HuH-7.5 (cell line): Measurements from ENCODE around the gene IDS.
"Not testable (repeated sequence)": the region's sequence is repeated elsewhere in the genome, so short reads cannot be mapped to it uniquely, and the experiment has no call there.

Experiments used
- DNase-seq: peaks from one replicate; pipeline ENCODE4 v3.0.0; 2011; ENCODE audit warnings: low spot score

IDS gene

DNA sequence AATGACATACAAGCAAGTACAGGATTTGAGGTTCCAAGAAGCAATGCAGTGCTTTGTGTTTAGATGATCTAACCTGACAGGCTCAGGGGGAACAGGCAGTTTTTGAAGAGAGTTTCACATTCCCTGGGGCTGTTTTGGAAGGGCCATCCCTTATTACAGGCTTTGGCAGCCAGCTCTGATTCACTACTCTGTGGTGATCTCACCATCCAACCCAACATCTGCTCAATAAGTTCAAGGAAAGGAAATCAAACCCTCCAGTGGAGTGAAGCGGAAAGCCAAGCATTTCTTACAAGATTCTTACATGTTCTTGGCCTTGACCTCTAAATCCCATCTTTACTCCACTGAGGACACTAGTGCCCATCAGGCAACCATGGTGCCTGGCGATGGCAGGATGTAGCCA is 7.5 kb downstream of the IDS start:
- DNase-seq, result no peak

DNA sequence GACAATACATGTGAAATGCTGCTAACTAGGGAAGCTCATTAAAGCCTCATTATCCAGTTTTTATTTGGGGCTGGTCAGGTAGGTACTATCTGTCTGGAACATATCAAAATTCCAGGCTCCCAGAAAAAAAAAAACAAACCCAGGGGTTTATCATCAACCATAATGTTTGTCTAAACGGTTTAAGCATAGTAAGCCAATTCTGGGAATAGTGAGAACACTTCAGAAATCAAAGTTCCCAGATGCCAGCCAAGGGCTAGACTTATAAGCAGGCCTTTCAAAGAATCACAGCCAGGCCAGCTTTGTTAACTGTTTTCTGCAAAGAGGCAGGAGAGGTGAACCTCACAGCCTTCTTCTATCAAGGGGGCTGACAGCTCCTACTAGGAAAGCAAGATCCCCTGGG is 8.1 kb downstream of the IDS start:
- no peak for DNase-seq

GRCh38 chrX:149495573-149496071 is 9.5 kb downstream of the IDS start:
- DNase-seq, result no peak

DNA sequence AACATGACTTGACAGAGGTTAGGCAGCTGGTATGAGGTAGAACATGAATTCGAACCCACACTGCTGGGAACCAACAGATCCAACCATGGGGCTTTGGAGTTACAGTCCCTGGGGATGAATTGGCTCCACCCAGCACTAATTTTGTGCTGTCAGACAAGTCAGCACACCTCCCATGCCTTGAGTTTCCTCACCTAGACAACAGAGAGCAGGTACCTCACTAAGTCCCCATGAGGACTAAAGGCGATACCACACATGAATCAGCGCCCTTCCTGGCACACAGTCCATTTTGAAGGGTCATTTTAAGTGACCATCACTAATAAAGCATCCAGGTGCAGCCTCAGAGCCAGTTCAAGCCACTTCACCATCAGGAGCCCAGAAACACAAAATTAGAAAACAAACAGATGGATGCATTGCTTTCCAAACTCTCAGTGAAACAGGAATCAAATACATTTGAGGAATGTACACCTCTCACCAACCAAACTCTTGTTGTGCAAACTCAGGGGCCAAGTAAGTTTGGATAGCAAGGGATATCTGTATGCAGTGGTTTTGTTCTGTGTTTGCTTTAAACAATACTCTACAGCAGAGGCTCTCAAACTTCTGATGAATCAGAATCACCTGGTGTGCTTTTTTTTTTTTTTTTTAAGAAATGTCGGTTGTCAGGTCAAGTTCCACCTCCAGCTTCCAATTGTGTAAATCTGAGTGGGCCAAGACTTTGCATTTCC is 10.1 kb downstream of the IDS start:
- no peak for DNase-seq

GRCh38 chrX:149493567-149494562 is 11.2 kb downstream of the IDS start:
- no peak for DNase-seq

- DNase-seq, result no peak
Observed at GRCh38 chrX:149491812-149492211, 13.3 kb downstream of the IDS start.

DNA sequence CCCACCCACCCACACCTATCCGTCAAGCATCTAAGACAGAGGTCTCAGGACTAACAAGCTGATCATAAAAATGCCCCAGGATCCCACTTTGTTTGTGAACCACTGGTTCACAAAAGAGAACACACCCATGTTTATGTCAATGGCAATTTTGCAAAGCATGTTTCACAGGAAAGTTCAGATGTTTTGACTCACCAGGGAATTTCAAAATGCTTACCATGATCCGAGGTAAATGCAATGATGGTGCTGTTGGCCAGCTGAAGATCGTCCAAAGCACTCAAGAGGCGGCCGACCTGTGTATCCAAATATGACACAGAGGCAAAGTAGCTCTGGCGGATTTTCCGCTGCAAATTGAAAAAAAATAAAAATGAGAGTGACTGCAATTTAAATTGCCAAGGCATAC is 15.0 kb downstream of the IDS start:
- DNase-seq, result no peak

DNA sequence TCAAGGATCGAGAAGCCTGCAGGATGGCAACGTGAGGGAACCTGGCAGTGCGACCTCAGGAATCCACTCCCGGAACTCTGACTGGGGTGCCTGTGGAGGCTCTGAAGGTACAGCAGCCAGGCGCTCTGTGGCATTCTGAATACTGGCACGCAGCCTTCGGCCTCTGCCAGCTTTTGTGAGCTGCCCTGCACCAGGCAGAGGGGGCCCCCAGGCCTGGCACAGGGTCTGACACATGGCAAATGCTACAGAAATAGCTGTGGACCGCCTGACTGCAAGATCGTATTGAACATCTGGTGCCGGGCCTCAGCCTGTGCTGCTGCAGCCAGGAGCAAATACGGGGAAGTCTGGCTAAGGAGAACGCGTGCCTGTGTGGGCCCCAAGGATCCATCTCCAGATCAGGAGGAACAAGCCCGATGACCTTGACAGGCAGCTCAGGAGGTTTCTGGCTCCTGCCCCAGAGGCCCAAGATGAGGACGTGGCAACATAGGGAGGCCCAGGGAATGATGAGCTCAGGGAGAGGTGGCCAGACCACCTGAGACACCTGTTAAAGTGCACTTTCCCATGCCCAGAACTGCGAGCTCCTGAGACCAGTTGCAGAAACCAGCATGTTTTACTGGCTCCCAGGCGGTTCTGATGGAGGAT is 16.6 kb downstream of the IDS start:
- DNase-seq, result not testable (repeated sequence)

GRCh38 chrX:149488008-149488407 is 17.1 kb downstream of the IDS start:
- not testable (repeated sequence) for DNase-seq

DNA sequence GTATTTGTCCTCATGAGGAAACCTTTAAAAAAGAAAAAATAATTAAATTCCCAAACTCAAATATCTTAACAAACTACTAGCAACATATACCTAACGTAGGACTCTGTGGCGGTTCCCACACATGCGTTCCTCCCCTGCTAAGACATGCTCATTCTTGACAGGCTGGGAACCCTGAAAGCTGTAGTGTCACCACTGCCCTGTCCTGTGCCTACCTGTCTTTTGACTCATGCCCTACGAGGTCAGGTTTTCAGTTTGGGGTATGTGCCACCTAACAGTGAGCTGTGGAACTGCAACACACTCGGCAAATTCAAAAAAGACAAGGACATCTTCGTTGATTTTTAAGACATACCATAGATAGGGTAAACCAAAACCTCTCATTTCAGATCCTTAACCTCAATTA is 17.8 kb downstream of the IDS start:
- no peak for DNase-seq

DNA sequence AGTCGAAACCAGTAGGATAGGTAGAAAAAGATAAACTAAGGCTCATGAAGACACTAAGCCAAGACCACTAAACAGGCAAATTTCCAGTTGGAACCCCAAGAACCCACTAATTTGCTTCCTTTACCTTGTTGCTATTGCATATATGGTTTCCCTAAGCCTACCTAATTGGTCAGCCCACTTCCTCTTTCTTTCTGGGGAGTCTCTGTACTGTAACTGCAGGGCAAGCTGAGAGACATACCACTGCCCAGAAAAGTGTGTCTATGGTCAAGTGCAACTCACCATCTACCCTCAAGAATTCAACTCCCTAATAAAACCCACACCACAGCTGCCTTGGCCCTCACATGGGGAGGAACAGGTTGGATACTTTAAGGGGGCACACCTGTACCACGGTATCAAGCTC is 28.6 kb downstream of the IDS start:
- DNase-seq, result no peak

DNA sequence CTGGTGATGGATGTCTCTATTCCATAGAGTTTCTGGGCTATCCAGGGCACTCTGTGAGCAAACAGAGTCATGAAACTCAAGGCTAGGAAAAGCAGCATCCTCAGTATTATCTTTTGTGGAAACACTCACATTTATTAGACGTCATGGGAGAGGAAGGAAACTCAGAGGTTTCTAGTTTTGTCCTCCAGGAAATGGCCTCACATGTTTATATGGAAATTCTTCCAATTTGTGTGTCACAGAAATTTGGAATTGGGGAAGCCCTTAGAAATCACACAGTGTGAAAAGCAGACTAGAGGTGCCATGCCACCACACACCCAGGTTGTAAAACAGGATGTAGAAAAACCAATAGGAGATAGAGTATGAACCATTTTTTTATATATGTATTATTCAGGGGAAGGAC is 31.1 kb downstream of the IDS start:
- no peak for DNase-seq

DNA sequence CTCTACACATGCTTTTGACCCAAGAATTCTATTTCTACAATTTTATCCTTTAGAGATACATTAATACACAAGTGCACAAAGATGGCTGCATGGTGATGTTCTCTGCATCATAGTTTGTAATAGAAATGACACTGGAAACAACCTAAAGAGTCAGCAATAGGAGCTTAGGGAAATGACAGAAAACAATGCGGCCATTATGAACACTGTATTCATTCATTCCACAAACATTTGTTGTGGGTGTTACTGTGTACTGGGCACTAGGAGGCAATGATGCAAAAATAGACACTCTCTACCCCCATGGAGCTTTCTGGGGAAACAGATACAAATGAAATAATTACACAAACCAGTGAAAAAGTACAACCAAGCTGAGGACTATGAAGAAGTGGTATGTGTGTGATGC is 32.0 kb downstream of the IDS start:
- no peak for DNase-seq

- no peak for DNase-seq
Observed at GRCh38 chrX:149472625-149473024, 32.5 kb downstream of the IDS start.

DNA sequence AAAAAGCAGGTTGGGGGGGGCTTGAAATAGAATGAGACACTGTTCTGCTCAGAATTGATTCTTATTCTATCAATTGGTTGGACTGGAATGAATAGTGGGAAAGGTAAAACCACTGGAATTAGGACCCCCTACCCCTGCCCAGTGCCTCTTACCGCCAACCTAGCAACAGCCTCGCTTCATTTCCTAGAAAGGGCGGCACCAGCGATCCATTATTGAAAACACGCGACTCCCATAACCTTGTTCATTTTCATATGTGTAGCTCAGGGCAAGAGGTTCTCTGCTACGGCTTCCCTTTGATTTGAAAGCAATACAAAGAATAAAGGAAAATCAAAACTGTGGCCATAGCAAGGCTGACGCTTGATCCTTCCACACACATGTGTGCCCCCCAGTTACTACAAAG is 33.7 kb downstream of the IDS start:
- no peak for DNase-seq

- DNase-seq, result peak; percentile 26
Observed at GRCh38 chrX:149470955-149471354, 34.2 kb downstream of the IDS start.

- no peak for DNase-seq
Observed at GRCh38 chrX:149469406-149469805, 35.7 kb downstream of the IDS start.

DNA sequence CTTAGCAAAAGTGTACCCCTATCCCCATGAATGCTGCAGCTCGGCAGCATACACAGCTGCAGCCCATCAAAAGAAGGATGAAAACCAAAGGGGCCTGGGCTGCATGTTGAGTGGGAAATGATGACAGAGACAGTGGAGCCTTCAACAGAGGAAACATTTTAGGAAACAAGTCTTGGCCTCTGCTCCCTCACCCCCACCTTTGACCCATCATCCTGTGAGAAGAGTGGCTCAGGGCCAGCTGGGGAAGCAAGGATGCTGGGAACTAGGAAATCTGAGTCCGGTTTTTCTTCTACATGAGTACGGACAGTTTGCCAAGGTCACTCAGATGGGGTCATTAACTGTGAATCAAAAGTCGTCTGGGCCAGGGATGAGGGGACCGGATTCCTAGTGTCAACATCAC is 37.2 kb downstream of the IDS start:
- no peak for DNase-seq

- DNase-seq, result no peak
Observed at GRCh38 chrX:149467461-149467860, 37.6 kb downstream of the IDS start.

DNA sequence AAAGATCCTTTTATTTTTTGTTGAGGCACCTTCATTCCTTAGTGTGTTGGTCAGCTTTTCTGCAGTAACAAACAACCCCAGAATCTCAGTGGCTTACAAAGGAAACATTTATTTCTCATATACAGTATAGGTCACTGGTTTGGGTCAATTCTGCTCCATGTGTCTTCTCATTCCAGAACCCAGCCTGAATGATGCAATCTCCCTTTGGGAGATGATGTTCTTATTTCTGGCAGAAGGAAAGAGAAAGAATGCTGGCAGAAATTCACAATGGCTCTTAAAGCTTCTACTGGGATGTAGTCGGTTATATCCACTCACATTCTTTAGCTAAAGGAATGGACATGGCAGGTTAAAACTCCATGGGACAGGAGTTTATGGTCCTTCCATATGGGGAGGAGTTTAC is 42.3 kb downstream of the IDS start:
- DNase-seq, result no peak

DNA sequence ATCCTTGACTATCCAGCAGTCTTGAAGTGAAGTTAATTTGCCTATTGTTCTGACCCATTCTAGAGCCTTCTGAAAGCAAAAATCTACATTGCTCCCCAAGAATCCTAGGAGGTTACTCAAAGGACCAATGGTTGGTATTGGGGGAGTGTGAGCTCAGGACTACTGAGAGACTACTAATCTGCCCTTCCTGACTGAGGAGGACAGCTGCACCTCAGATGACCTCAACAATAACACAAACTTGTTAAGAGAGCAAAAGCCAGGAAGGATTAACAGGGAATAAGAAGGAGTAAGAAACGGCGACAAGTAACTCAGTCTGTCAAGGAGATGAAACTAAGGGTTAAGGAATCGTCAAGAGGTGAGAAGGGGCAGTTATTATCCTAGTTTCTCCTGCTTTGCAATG is 43.4 kb downstream of the IDS start:
- no peak for DNase-seq

DNA sequence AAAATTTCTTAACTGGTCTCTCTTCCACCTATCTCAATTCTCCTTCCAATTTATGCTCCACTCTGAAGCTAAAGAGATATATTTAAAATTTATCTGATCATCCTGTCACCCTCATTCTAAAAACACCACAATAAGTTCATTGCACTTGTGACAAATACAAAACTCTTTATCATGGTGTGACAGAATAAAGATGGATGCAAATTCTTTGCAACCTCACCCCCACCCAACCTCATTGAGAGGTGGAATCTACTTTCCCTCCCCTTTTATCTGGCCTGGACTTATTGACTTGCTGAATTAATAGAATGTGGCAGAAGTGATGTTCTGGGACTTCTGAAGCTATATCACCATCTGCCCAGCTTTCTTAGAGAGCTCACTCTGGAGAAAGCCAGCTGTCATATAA is 46.5 kb downstream of the IDS start:
- no peak for DNase-seq
